ENCODE results near the gene ZNF268. TPM values are rescaled to one million over a fixed set of nuclear protein-coding genes. Genes with fewer than 3 reads are reported as not detected.

Gene ZNF268
- total RNA-seq, 1 donor from 2014 or later: 19.1 TPM

DNA sequence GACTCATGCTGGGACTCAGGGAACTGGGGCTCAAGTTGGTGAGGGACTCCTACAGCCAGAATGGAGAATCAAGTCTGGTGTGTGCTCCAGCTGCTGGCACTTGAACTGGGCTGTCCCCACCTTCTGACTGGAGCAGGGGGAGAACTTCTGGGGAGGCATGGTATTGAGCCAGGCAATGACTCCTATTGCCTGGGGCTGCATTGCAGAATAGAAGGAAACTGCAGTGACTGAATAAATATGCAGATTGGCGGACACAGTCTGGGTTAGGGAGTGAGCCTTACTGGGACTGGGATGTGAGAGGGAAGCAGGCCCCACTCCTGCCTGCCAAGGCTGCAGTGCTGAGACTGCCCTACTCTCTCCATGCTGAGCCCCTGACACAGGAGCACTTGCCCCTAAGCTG, 8.8 kb upstream of the ZNF268 start:
- H3K4me1 Mint-ChIP-seq (ENCODE audit: unreplicated experiment): no peaks in the 10 kb centered on the region
- TF ChIP-seq, protein P1, sequence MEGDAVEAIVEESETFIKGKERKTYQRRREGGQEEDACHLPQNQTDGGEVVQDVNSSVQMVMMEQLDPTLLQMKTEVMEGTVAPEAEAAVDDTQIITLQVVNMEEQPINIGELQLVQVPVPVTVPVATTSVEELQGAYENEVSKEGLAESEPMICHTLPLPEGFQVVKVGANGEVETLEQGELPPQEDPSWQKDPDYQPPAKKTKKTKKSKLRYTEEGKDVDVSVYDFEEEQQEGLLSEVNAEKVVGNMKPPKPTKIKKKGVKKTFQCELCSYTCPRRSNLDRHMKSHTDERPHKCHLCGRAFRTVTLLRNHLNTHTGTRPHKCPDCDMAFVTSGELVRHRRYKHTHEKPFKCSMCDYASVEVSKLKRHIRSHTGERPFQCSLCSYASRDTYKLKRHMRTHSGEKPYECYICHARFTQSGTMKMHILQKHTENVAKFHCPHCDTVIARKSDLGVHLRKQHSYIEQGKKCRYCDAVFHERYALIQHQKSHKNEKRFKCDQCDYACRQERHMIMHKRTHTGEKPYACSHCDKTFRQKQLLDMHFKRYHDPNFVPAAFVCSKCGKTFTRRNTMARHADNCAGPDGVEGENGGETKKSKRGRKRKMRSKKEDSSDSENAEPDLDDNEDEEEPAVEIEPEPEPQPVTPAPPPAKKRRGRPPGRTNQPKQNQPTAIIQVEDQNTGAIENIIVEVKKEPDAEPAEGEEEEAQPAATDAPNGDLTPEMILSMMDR (IDR thresholded peaks at IDR 0.05): no peak
- H3K27me3 Mint-ChIP-seq (ENCODE audit: unreplicated experiment): no peaks in the 10 kb centered on the region
- H3K36me3 Mint-ChIP-seq (ENCODE audit: unreplicated experiment): no peaks in the 10 kb centered on the region
- H3K27ac Mint-ChIP-seq (ENCODE audit: unreplicated experiment): no peak overlapping the region
- DNase-seq (ENCODE audit: extremely low spot score, unreplicated experiment): no peak
- H3K4me3 Mint-ChIP-seq (ENCODE audit: unreplicated experiment): no peak overlapping the region
- H3K9me3 Mint-ChIP-seq (ENCODE audit: unreplicated experiment): peaks cover 54% of the 10 kb centered on the region

GRCh38 chr12:133174901-133175300, 6.4 kb upstream of the ZNF268 start:
- TF ChIP-seq, protein P1 (IDR thresholded peaks at IDR 0.05): no peak
- no peaks in the 10 kb centered on the region for H3K27me3 Mint-ChIP-seq (ENCODE audit: unreplicated experiment)
- H3K27ac Mint-ChIP-seq (ENCODE audit: unreplicated experiment): no peak overlapping the region
- H3K4me3 Mint-ChIP-seq (ENCODE audit: unreplicated experiment): no peak overlapping the region
- DNase-seq (ENCODE audit: extremely low spot score, unreplicated experiment): no peak
- H3K4me1 Mint-ChIP-seq (ENCODE audit: unreplicated experiment): no peaks in the 10 kb centered on the region
- H3K36me3 Mint-ChIP-seq (ENCODE audit: unreplicated experiment): peaks cover 1% of the 10 kb centered on the region
- H3K9me3 Mint-ChIP-seq (ENCODE audit: unreplicated experiment): peaks cover 48% of the 10 kb centered on the region

GRCh38 chr12:133180669-133181068, 626 bp upstream of the ZNF268 start:
- Mint-ChIP-seq H3K36me3 (ENCODE audit: unreplicated experiment) (peaks cover 35% of the 10 kb centered on the region), H3K27me3 (ENCODE audit: unreplicated experiment) (no peaks in the 10 kb centered on the region), H3K9me3 (ENCODE audit: unreplicated experiment) (peaks cover 40% of the 10 kb centered on the region), H3K4me3 (ENCODE audit: unreplicated experiment) (no peak overlapping the region), H3K4me1 (ENCODE audit: unreplicated experiment) (peaks cover 8% of the 10 kb centered on the region), H3K27ac (ENCODE audit: unreplicated experiment) (no peak overlapping the region)
- no peak for DNase-seq (ENCODE audit: extremely low spot score, unreplicated experiment)
- TF ChIP-seq, protein P1 (IDR thresholded peaks at IDR 0.05): no peak

DNA sequence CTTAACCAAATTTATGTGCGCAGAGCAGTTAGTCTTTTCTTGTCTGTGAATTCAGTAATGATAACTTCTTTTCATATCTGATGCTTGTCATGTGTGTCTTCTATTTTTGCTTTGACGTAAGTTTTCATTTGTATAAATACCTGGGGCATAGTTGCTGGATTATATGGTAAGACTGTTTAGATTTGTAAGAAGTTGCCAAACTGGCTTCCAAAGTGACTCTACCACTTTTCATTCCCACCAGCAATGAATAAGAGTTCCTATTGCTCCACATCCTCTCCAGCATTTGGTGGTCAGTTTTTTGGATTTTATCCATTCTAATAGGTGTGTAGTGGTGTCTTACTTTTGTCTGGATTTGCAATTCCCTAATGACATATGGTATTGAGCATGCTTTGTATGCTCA, 8.9 kb downstream of the ZNF268 start:
- Mint-ChIP-seq H3K9me3 (ENCODE audit: unreplicated experiment) (peaks cover 49% of the 10 kb centered on the region), H3K4me3 (ENCODE audit: unreplicated experiment) (no peak overlapping the region), H3K27me3 (ENCODE audit: unreplicated experiment) (no peaks in the 10 kb centered on the region), H3K36me3 (ENCODE audit: unreplicated experiment) (peaks cover 98% of the 10 kb centered on the region), H3K27ac (ENCODE audit: unreplicated experiment) (no peak overlapping the region), H3K4me1 (ENCODE audit: unreplicated experiment) (no peaks in the 10 kb centered on the region)
- no peak for DNase-seq (ENCODE audit: extremely low spot score, unreplicated experiment)
- TF ChIP-seq, protein P1 (IDR thresholded peaks at IDR 0.05): no peak

DNA sequence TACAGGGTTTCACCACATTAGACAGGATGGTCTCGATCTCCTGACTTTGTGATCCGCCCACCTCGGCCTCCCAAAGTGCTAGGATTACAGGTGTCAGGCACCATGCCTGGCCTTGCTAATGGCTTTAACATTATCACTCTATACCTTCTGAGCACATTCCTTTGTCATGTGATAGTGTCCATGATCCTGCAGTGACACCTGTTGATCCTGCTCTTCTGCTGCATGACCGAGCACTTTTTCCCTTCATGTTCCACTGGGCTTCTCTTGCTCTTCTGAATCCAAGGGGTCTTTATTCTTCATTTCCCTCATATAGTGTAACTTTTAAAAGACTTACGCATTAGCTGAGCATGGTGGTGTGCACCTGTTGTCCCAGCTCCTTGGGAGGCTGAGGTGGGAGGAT, 11.6 kb downstream of the ZNF268 start:
- H3K27ac Mint-ChIP-seq (ENCODE audit: unreplicated experiment): no peak overlapping the region
- H3K36me3 Mint-ChIP-seq (ENCODE audit: unreplicated experiment): peaks cover 82% of the 10 kb centered on the region

More for the DNA sequence above, 11.6 kb downstream of the ZNF268 start:
- Mint-ChIP-seq H3K4me3 (ENCODE audit: unreplicated experiment) (no peak overlapping the region), H3K4me1 (ENCODE audit: unreplicated experiment) (no peaks in the 10 kb centered on the region), H3K27me3 (ENCODE audit: unreplicated experiment) (no peaks in the 10 kb centered on the region), H3K9me3 (ENCODE audit: unreplicated experiment) (peaks cover 49% of the 10 kb centered on the region)
- DNase-seq (ENCODE audit: extremely low spot score, unreplicated experiment): no peak
- TF ChIP-seq, protein P1 (IDR thresholded peaks at IDR 0.05): no peak

All from osteocyte (in vitro differentiated cells).